ENCODE measurements around the gene FAM25G.
A peak's percentile ranks its signal among the peaks of the same experiment; 100 is the strongest.
"Not testable (repeated sequence)": the region's sequence is repeated elsewhere in the genome, so short reads cannot be mapped to it uniquely, and the experiment has no call there.

The FAM25G gene

DNA sequence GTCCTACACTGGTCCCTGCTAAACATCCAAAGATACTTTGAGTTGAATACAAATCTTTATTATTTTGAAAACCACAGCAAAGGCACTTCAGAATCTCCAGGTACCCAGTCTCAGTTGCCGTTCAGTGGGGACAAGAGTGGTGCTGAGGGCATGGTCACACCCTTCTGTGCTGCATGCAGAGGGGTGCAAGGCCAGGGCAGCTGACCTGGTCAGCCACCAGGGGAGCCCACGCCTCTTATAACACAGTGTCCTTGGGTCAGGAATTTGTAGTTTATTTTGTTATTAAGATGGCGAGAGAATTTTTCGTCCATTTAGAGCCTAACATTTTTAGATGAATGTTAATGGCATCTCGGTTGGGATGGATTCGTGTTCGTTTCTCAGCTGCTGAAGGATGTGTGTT is 23.5 kb downstream of the FAM25G start:
- H3K4me3 ChIP-seq (ENCODE audit: low read length) = not testable (repeated sequence)

DNA sequence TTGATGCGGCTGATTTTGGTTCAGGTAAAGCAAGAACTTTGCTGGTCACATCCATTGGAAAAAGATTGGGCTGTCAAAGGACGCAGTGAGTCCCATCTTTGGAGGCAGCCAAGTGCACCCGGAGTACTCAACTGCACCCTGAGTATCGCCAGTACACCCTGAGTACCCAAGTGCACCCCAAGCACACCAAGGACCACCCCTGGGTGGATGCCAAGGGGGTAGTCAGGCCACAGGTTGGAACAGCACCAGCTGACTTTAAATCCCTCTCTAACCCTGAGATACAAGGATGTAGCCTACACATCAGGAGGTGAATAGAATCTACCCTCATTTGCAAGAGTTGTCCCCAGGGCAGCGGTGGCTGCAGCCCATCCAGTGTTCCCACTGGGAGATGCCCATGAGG is 24.0 kb downstream of the FAM25G start:
- H3K4me3 ChIP-seq (ENCODE audit: low read length); DNase-seq (ENCODE audit: low read depth): not testable (repeated sequence)

More for the DNA sequence above, 23.5 kb downstream of the FAM25G start:
- not testable (repeated sequence) for DNase-seq (ENCODE audit: low read depth)

GRCh38 chr10:47465216-47465917 is 26.1 kb downstream of the FAM25G start:
- not testable (repeated sequence) for DNase-seq (ENCODE audit: low read depth); H3K4me3 ChIP-seq (ENCODE audit: low read length)

DNA sequence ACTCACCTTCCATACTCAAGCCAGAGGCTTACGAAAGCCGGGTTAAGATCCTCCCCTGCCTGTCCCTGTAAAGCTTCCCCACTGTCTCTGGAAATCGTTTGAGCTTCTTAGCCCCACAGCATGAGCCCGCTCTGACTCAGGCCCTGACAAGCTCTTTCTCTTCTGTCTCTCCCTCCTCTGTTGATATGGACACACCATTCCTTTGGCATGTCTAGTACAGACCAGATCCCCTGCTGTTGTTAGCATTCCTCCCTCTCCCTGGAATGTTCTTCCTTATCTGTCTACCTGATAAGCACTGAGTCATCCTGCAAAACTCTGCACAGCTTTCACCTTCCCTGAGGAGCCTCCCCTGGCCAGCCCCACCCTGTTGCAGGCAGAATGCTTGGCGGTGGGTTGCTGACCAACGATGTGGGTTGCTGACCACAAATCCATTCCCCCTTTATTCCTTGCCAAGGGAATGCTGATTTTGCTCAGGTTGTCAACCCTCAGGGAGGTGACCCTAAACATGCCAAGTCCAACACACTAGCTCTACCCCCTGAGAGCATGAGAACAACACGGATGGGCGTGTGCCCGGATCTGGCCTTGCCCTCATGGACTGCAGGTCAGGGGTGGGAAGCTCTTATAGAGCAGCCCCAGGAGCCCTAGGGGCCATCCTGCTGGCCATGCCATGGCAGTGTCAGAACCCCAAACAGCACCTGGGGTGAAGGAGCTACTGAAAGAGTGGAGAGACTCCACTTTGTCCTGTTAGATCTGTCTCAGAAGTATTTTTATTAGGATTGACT is 28.7 kb downstream of the FAM25G start:
- not testable (repeated sequence) for DNase-seq (ENCODE audit: low read depth)

DNA sequence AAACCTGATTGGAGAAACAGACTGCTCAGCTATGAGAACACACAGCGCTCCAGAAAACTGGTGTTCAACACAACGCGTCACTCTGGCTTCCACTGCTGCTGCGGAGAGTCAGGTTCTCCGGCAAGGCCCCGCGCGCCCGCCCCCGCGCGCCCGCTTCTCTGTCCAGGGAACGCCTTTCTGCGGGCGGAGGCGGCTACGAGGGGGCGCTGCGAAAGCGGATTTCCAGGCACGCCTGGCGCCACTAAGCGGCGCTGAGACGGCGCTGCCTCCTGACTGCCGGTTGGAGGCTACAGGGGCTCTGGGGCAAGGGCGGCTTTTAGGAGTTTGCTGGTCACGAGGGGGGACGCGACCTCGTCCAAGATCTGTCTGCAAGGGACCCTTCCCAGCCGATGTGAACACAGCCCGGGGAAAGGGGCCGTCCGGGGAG is 30.2 kb downstream of the FAM25G start:
- H3K4me3 ChIP-seq (ENCODE audit: low read length) = peak overlapping the region; percentile 15
- DNase-seq (ENCODE audit: low read depth) = peak; percentile 36
- TF ChIP-seq, protein P1, sequence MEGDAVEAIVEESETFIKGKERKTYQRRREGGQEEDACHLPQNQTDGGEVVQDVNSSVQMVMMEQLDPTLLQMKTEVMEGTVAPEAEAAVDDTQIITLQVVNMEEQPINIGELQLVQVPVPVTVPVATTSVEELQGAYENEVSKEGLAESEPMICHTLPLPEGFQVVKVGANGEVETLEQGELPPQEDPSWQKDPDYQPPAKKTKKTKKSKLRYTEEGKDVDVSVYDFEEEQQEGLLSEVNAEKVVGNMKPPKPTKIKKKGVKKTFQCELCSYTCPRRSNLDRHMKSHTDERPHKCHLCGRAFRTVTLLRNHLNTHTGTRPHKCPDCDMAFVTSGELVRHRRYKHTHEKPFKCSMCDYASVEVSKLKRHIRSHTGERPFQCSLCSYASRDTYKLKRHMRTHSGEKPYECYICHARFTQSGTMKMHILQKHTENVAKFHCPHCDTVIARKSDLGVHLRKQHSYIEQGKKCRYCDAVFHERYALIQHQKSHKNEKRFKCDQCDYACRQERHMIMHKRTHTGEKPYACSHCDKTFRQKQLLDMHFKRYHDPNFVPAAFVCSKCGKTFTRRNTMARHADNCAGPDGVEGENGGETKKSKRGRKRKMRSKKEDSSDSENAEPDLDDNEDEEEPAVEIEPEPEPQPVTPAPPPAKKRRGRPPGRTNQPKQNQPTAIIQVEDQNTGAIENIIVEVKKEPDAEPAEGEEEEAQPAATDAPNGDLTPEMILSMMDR (conservative IDR thresholded peaks at IDR 0.05; ENCODE audit: low read depth, low read length) = peak; percentile 17

More for the DNA sequence above, 28.7 kb downstream of the FAM25G start:
- H3K4me3 ChIP-seq (ENCODE audit: low read length) = not testable (repeated sequence)

GRCh38 chr10:47458466-47459154 is 32.9 kb downstream of the FAM25G start:
- TF ChIP-seq, protein P1 (conservative IDR thresholded peaks at IDR 0.05; ENCODE audit: low read depth, low read length) = no peak
- no peak overlapping the region for H3K4me3 ChIP-seq (ENCODE audit: low read length)
- peak; percentile 18 for DNase-seq (ENCODE audit: low read depth)

GRCh38 chr10:47457826-47458225 is 33.7 kb downstream of the FAM25G start:
- TF ChIP-seq, protein P1 (conservative IDR thresholded peaks at IDR 0.05; ENCODE audit: low read depth, low read length) = no peak
- DNase-seq (ENCODE audit: low read depth) = no peak
- no peak overlapping the region for H3K4me3 ChIP-seq (ENCODE audit: low read length)

DNA sequence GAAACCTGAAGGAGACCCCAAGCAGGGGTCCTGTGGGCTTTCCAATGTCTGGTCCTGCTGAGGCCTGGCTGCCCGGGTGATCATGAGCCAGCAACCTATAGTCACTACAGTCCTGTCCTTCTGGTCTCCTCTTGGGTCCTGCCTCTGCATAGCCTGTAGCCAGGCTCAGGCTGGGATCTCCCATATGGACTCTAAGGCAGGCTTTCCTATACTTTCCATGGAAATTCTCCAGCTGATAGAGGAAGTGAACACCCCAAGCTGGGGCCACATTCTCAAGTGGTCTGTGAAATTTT is 34.0 kb downstream of the FAM25G start:
- TF ChIP-seq, protein P1 (conservative IDR thresholded peaks at IDR 0.05; ENCODE audit: low read depth, low read length) = no peak

More for the DNA sequence above, 34.0 kb downstream of the FAM25G start:
- no peak for DNase-seq (ENCODE audit: low read depth)
- no peak overlapping the region for H3K4me3 ChIP-seq (ENCODE audit: low read length)
